ENCODE data around the gene PEX19.

GRCh38 chr1:160307118-160307791 is 22.3 kb upstream of the PEX19 start:
- TF ChIP-seq CTCF (IDR thresholded peaks at IDR 0.05), result no peak
- TF ChIP-seq HOXA7 (CRISPR knock-in tag; IDR thresholded peaks at IDR 0.05), result no peak
- no peak for TF ChIP-seq BHLHE40 (IDR thresholded peaks at IDR 0.05; ENCODE audit: low read depth, low read length)
- TF ChIP-seq MAFK (IDR thresholded peaks at IDR 0.05; ENCODE audit: partially characterized antibody), result no peak
- TF ChIP-seq RNF2 (IDR thresholded peaks at IDR 0.05; ENCODE audit: borderline replicate concordance, low read depth), result no peak
- TF ChIP-seq CEBPB (IDR thresholded peaks at IDR 0.05), result no peak
- TF ChIP-seq ELK1 (IDR thresholded peaks at IDR 0.05; ENCODE audit: low read depth, low read length), result no peak
- no peak for TF ChIP-seq SREBF2 (IDR thresholded peaks at IDR 0.05)
- no peak for TF ChIP-seq POLR2A (IDR thresholded peaks at IDR 0.05; ENCODE audit: low read length)
- TF ChIP-seq JUNB (IDR thresholded peaks at IDR 0.05), result no peak
- TF ChIP-seq E2F6 (IDR thresholded peaks at IDR 0.05; ENCODE audit: borderline replicate concordance, low read depth), result no peak
- TF ChIP-seq MAX (IDR thresholded peaks at IDR 0.05), result no peak
- TF ChIP-seq CBX2 (IDR thresholded peaks at IDR 0.05; ENCODE audit: borderline replicate concordance, low read depth), result no peak
- TF ChIP-seq HMGXB4 (CRISPR knock-in tag; IDR thresholded peaks at IDR 0.05; ENCODE audit: borderline replicate concordance), result no peak
